Neural cell (in vitro differentiated cells): ENCODE data around the gene DNAJB6. TPM values are rescaled to one million over a fixed set of nuclear protein-coding genes. Genes with fewer than 3 reads are reported as not detected.

ENCODE experiments used
- H2AFZ ChIP-seq: fragments of 200-600, 300-800 bp; sonication (generic), shearing (Covaris generic); 2 replicates; pipeline ENCODE4 v1.6.0; 2014; ENCODE audit warnings: low read depth, mild to moderate bottlenecking, antibody characterized with exemption, low read length, moderate library complexity
- H3F3A ChIP-seq: fragments of 200-600 bp; shearing (Covaris generic); 2 replicates; pipeline ENCODE4 v1.6.1; 2016; ENCODE audit warnings: mild to moderate bottlenecking, moderate library complexity, mixed read lengths, antibody characterized with exemption, low read length; ENCODE audit not compliant: insufficient read depth, poor library complexity, severe bottlenecking
- H3K27ac ChIP-seq: fragments of 200-600, 300-800 bp; sonication (generic), shearing (Covaris generic); 2 replicates; pipeline ENCODE4 v1.5.1; 2014; ENCODE audit warnings: mild to moderate bottlenecking, low read length, moderate library complexity
- H3K27me3 ChIP-seq: fragments of 300-800, 200-600 bp; sonication (generic), shearing (Covaris generic); 2 replicates; pipeline ENCODE4 v1.6.0; 2014; ENCODE audit warnings: mild to moderate bottlenecking, low read depth, low read length, moderate library complexity; ENCODE audit not compliant: insufficient read depth
- H3K36me3 ChIP-seq: fragments of 300-800, 200-600 bp; sonication (generic), shearing (Covaris generic); 2 replicates; pipeline ENCODE4 v1.5.1; 2014; ENCODE audit warnings: mild to moderate bottlenecking, antibody characterized with exemption, low read length, moderate library complexity; ENCODE audit not compliant: insufficient read depth
- H3K4me2 ChIP-seq: fragments of 300-800, 200-600 bp; sonication (generic), shearing (Covaris generic); 2 replicates; pipeline ENCODE4 v1.6.0; 2014; ENCODE audit warnings: mild to moderate bottlenecking, low read length
- H3K4me3 ChIP-seq: fragments of 300-800, 200-600 bp; sonication (generic), shearing (Covaris generic); 2 replicates; pipeline ENCODE4 v1.5.1; 2014; ENCODE audit warnings: mild to moderate bottlenecking, low read length, moderate library complexity
- H3K79me2 ChIP-seq: fragments of 200-600 bp; shearing (Covaris generic); replicated peaks from 2 replicates; pipeline ENCODE4 v1.6.0; 2014; ENCODE audit warnings: mild to moderate bottlenecking, low read length, moderate library complexity; ENCODE audit not compliant: insufficient read depth
- H3K9ac ChIP-seq: fragments of 300-800, 200-600 bp; sonication (generic), shearing (Covaris generic); 2 replicates; pipeline ENCODE4 v1.6.1; 2016; ENCODE audit warnings: mild to moderate bottlenecking, low read length, mixed read lengths
- H3K9me2 ChIP-seq: fragments of 200-600 bp; shearing (Covaris generic); 2 replicates; pipeline ENCODE4 v1.6.1; 2016; ENCODE audit warnings: mild to moderate bottlenecking, low read length, mixed read lengths; ENCODE audit not compliant: insufficient read depth
- H3K9me3 ChIP-seq: fragments of 200-600, 300-800 bp; sonication (generic), shearing (Covaris generic); 2 replicates; pipeline ENCODE4 v1.6.1; 2016; ENCODE audit warnings: mild to moderate bottlenecking, mixed run types, low read length, moderate library complexity, mixed read lengths
- H4K20me1 ChIP-seq: fragments of 200-600 bp; shearing (Covaris generic); 2 replicates; pipeline ENCODE4 v1.6.1; 2016; ENCODE audit warnings: mild to moderate bottlenecking, mixed run types; ENCODE audit not compliant: insufficient read depth
- EP300 ChIP-seq: fragments of 450-650 bp; conservative IDR thresholded peaks from 2 replicates; pipeline ENCODE4 v1.6.1; 2014; ENCODE audit warnings: antibody characterized with exemption, mild to moderate bottlenecking, moderate library complexity; ENCODE audit not compliant: poor library complexity, severe bottlenecking
- EZH2 ChIP-seq: fragments of 200-600, 300-800 bp; shearing (Covaris generic), sonication (generic); IDR thresholded peaks from 2 replicates; pipeline ENCODE4 v1.6.1; 2014; ENCODE audit warnings: antibody characterized with exemption, low read length, borderline replicate concordance, mild to moderate bottlenecking; ENCODE audit not compliant: insufficient read depth, poor library complexity, severe bottlenecking
- MXI1 ChIP-seq: fragments of 450-650 bp; conservative IDR thresholded peaks from 2 replicates; pipeline ENCODE4 v1.6.1; 2014; ENCODE audit warnings: antibody characterized with exemption, mild to moderate bottlenecking; ENCODE audit not compliant: poor library complexity, severe bottlenecking
- POLR2AphosphoS5 ChIP-seq: IDR thresholded peaks from 2 replicates; pipeline ENCODE4 v1.6.1; 2012
- RAD21 ChIP-seq: fragments of 450-650 bp; conservative IDR thresholded peaks from 2 replicates; pipeline ENCODE4 v1.6.1; 2014; ENCODE audit warnings: antibody characterized with exemption, mild to moderate bottlenecking, moderate library complexity
- SMC3 ChIP-seq: fragments of 450-650 bp; conservative IDR thresholded peaks from 2 replicates; pipeline ENCODE4 v1.6.1; 2014; ENCODE audit warnings: antibody characterized with exemption, mild to moderate bottlenecking, moderate library complexity; ENCODE audit not compliant: poor library complexity
- TAF1 ChIP-seq: IDR thresholded peaks from 2 replicates; pipeline ENCODE4 v1.6.1; 2012; ENCODE audit warnings: low read depth
- polyA plus RNA-seq: library from polyadenylated mRNA; depleted of rRNA; stranded (reverse); fragments of >200 nt; gene quantifications from 2 replicates; pipeline ENCODE4 v1.2.3, GENCODE V29; 2014
- TF ChIP-seq, protein P1 (sequence below): fragments of 450-650 bp; IDR thresholded peaks from 2 replicates; pipeline ENCODE4 v1.5.1; 2014; ENCODE audit warnings: antibody characterized with exemption, mild to moderate bottlenecking, moderate library complexity; ENCODE audit not compliant: poor library complexity, severe bottlenecking
- TF ChIP-seq, protein P2 (sequence below): IDR thresholded peaks from 2 replicates; pipeline ENCODE4 v1.6.1; 2012; ENCODE audit warnings: borderline replicate concordance

The DNAJB6 gene
- polyA plus RNA-seq, 1 donor from 2014 or later: 427 TPM

- H3K27ac ChIP-seq: no peak overlapping the region
- H3K36me3 ChIP-seq: no peaks in the 10 kb centered on the region
- TF ChIP-seq RAD21 (no peak), MXI1 (no peak), TAF1 (no peak), SMC3 (no peak), EZH2 (no peak), EP300 (no peak), POLR2AphosphoS5 (no peak)
- TF ChIP-seq, protein P1, sequence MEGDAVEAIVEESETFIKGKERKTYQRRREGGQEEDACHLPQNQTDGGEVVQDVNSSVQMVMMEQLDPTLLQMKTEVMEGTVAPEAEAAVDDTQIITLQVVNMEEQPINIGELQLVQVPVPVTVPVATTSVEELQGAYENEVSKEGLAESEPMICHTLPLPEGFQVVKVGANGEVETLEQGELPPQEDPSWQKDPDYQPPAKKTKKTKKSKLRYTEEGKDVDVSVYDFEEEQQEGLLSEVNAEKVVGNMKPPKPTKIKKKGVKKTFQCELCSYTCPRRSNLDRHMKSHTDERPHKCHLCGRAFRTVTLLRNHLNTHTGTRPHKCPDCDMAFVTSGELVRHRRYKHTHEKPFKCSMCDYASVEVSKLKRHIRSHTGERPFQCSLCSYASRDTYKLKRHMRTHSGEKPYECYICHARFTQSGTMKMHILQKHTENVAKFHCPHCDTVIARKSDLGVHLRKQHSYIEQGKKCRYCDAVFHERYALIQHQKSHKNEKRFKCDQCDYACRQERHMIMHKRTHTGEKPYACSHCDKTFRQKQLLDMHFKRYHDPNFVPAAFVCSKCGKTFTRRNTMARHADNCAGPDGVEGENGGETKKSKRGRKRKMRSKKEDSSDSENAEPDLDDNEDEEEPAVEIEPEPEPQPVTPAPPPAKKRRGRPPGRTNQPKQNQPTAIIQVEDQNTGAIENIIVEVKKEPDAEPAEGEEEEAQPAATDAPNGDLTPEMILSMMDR: no peak
- TF ChIP-seq, protein P2, sequence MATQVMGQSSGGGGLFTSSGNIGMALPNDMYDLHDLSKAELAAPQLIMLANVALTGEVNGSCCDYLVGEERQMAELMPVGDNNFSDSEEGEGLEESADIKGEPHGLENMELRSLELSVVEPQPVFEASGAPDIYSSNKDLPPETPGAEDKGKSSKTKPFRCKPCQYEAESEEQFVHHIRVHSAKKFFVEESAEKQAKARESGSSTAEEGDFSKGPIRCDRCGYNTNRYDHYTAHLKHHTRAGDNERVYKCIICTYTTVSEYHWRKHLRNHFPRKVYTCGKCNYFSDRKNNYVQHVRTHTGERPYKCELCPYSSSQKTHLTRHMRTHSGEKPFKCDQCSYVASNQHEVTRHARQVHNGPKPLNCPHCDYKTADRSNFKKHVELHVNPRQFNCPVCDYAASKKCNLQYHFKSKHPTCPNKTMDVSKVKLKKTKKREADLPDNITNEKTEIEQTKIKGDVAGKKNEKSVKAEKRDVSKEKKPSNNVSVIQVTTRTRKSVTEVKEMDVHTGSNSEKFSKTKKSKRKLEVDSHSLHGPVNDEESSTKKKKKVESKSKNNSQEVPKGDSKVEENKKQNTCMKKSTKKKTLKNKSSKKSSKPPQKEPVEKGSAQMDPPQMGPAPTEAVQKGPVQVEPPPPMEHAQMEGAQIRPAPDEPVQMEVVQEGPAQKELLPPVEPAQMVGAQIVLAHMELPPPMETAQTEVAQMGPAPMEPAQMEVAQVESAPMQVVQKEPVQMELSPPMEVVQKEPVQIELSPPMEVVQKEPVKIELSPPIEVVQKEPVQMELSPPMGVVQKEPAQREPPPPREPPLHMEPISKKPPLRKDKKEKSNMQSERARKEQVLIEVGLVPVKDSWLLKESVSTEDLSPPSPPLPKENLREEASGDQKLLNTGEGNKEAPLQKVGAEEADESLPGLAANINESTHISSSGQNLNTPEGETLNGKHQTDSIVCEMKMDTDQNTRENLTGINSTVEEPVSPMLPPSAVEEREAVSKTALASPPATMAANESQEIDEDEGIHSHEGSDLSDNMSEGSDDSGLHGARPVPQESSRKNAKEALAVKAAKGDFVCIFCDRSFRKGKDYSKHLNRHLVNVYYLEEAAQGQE: no peak
- H3K79me2 ChIP-seq: no peaks in the 10 kb centered on the region
- H3K9me3 ChIP-seq: no peaks in the 10 kb centered on the region
- no peaks in the 10 kb centered on the region for H4K20me1 ChIP-seq
- H3K9ac ChIP-seq: no peak overlapping the region
- no peak overlapping the region for H3K4me3 ChIP-seq
- H3K9me2 ChIP-seq: no peaks in the 10 kb centered on the region
- H2AFZ ChIP-seq: no peak overlapping the region
- H3K4me2 ChIP-seq: no peak overlapping the region
- H3F3A ChIP-seq: no peaks in the 10 kb centered on the region
- no peaks in the 10 kb centered on the region for H3K27me3 ChIP-seq
These were observed 91.7 kb downstream of the DNAJB6 start for GRCh38 chr7:157428554-157428945.

DNA sequence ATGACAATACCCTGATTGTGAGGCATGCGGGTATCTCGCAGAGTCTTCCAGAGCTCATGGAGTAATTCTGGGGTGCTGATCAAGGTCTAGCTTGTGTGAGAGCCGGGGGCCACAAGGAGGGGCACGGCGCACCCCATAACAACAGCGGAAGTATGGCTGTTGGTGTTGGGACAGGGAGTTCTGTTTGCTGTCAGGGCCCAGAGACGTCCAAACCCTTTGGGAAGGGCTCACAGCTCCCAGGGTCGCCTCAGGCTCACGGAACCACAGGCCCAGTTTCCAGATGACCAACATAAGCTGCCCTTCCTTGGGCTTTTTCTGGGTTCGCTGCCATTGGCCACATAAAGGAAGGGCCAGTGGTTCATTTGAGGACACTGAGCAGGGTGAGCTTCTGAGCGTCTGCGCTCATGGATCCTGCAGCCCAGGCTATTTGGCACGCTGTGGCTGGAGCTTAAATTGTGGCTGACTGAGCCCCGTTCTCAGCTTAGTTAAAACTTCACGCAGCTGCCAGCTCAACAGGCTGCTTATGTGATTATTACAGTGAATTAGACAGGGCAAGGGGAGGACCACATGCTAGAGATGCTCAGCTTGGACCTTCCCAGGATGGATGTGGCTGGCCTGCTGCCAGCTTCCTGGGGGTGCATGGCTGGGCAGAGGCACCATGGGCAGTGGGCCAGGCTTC lies 92.3 kb downstream of the DNAJB6 start:
- H3K4me2 ChIP-seq: no peak overlapping the region
- no peaks in the 10 kb centered on the region for H4K20me1 ChIP-seq
- no peaks in the 10 kb centered on the region for H3K36me3 ChIP-seq
- H2AFZ ChIP-seq: no peak overlapping the region
- no peaks in the 10 kb centered on the region for H3K9me3 ChIP-seq
- no peak overlapping the region for H3K27ac ChIP-seq
- no peak overlapping the region for H3K9ac ChIP-seq
- H3K9me2 ChIP-seq: no peaks in the 10 kb centered on the region
- no peaks in the 10 kb centered on the region for H3F3A ChIP-seq
- no peaks in the 10 kb centered on the region for H3K79me2 ChIP-seq
- H3K4me3 ChIP-seq: no peak overlapping the region
- H3K27me3 ChIP-seq: no peaks in the 10 kb centered on the region
- no peak for TF ChIP-seq MXI1
- no peak for TF ChIP-seq SMC3
- no peak for TF ChIP-seq RAD21
- TF ChIP-seq, protein P1: no peak
